Right cardiac atrium (tissue), 5 donors: ENCODE results near the gene FCF1. TPM values are rescaled to one million over a fixed set of nuclear protein-coding genes. Genes with fewer than 3 reads are reported as not detected.
"Not testable (repeated sequence)": the region's sequence is repeated elsewhere in the genome, so short reads cannot be mapped to it uniquely, and the experiment has no call there.

Experiments
- ATAC-seq, 2 donors: fragments of 200-7000 bp; cut with Tn5 transposase; one replicate each; pipeline versions ENCODE4 v1.8.0 to v1.9.1; 2020; ENCODE audit warnings: moderate library complexity in 2 of 2, mild to moderate bottlenecking in 1 of 2
- DNase-seq, 3 donors: peaks; one replicate each; pipeline ENCODE4 v3.0.0-alpha.2; 2020
- H3K27ac ChIP-seq: one replicate; pipeline ENCODE4 v1.5.1; 2013; ENCODE audit warnings: mild to moderate bottlenecking, low read length, control low read depth, moderate library complexity
- H3K27me3 ChIP-seq: one replicate; pipeline ENCODE4 v1.6.1; 2013; ENCODE audit not compliant: control insufficient read depth, insufficient read depth
- H3K4me1 ChIP-seq: one replicate; pipeline ENCODE4 v1.6.1; 2013; ENCODE audit warnings: low read length; ENCODE audit not compliant: control insufficient read depth, insufficient read depth
- H3K4me3 ChIP-seq: one replicate; pipeline ENCODE4 v1.5.1; 2013; ENCODE audit warnings: low read length, control low read depth
- H3K9me3 ChIP-seq: one replicate; pipeline ENCODE4 v1.6.1; 2013; ENCODE audit warnings: low read length; ENCODE audit not compliant: control insufficient read depth
- WGBS: extraction: QIAGEN DNeasy Blood & Tissue Kit; methylation state at CpG from one replicate; pipeline ENCODE4 v1.1.7; 2013; 5-methylcytosine and 5-hydroxymethylcytosine counted together
- intact Hi-C, 4 donors: fragments of 100-400 bp; cut with DNase I; formaldehyde crosslinking; loops; one replicate each; pipeline versions ENCODE4 v1.11.0 to v1.14.0; 2022 to 2023
- polyA plus RNA-seq: library from polyadenylated mRNA; stranded (reverse); fragments of 200-250 nt; gene quantifications from one replicate; pipeline ENCODE4 v1.2.3, GENCODE V29; 2013
- total RNA-seq, 4 donors: library from RNA; stranded (reverse); fragmentation: NEBNext Ultra II Directional; extraction: Animal tissue kit (Norgen Biotek cat#: 25700); gene quantifications; one replicate each; pipeline ENCODE4 v1.2.1, GENCODE V29; 2021
- donor health status: healthy with polysubstance abuse.
- donor health status: DM: no; HTN: yes; CAD: no.
- donor health status: DM: no; HTN: no; CAD: no.
- donor health status: DM: no; HTN: yes; CAD: no; lungs with severe emphysema.
- donor health status: DM: yes; HTN: yes; CAD: no.

FCF1 gene
- total and polyA plus RNA-seq, 5 donors, result 13.7 to 38.8 (median 37.7) TPM

- DNase-seq, result no peak
- H3K9me3 ChIP-seq, result no peaks in the 10 kb centered on the region
- WGBS, result 88% methylated on average over 3 of the region's 3 CpGs
- no peak for ATAC-seq
- H3K27me3 ChIP-seq, result no peaks in the 10 kb centered on the region
- no peak overlapping the region for H3K27ac ChIP-seq
- intact Hi-C loops, result no loop called here
- H3K4me3 ChIP-seq, result no peak overlapping the region
- H3K4me1 ChIP-seq, result no peaks in the 10 kb centered on the region
These were observed 20.3 kb downstream of the FCF1 start for GRCh38 chr14:74733221-74733620.

GRCh38 chr14:74735125-74735524 lies 22.2 kb downstream of the FCF1 start:
- H3K9me3 ChIP-seq, result no peaks in the 10 kb centered on the region
- no peak overlapping the region for H3K4me3 ChIP-seq
- WGBS, result 95% methylated on average over 4 of the region's 4 CpGs
- H3K27me3 ChIP-seq, result no peaks in the 10 kb centered on the region
- H3K4me1 ChIP-seq, result no peaks in the 10 kb centered on the region
- ATAC-seq, result no peak
- DNase-seq, result no peak
- intact Hi-C loops, result no loop called here
- no peak overlapping the region for H3K27ac ChIP-seq

GRCh38 chr14:74737753-74738325 lies 24.9 kb downstream of the FCF1 start:
- no peak overlapping the region for H3K27ac ChIP-seq
- intact Hi-C loops, result no loop called here
- H3K4me1 ChIP-seq, result no peaks in the 10 kb centered on the region
- no peaks in the 10 kb centered on the region for H3K9me3 ChIP-seq
- ATAC-seq, result no peak
- H3K27me3 ChIP-seq, result no peaks in the 10 kb centered on the region
- 97% methylated on average over 4 of the region's 4 CpGs for WGBS
- DNase-seq, result no peak
- H3K4me3 ChIP-seq, result no peak overlapping the region

- WGBS, result 96% methylated on average over 8 of the region's 8 CpGs
- no peaks in the 10 kb centered on the region for H3K27me3 ChIP-seq
- no peak overlapping the region for H3K4me3 ChIP-seq
- no peaks in the 10 kb centered on the region for H3K4me1 ChIP-seq
- H3K27ac ChIP-seq, result no peak overlapping the region
- DNase-seq (no peak), ATAC-seq (no peak)
- intact Hi-C loops, result no loop called here
- H3K9me3 ChIP-seq, result no peaks in the 10 kb centered on the region
These were observed 26.5 kb downstream of the FCF1 start for GRCh38 chr14:74739293-74740030.

DNA sequence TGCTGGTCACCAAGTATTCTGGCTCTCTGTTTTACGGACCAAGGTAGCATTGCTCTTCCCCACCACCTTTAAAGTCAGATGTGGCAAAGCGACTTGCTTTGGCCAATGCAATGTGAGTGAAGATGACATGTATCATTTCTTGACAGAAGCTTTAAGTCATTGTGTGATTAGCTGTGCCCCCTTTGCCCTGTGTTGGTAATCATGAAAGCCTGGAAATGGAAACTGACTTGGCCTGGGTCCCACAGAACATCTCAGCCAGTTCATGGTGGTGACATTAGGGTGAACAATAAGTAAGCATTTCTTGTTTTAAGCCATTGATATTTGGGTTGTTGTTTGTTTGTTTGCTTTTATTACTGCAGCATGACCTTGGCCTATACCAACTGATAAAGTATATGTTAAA lies 34.3 kb downstream of the FCF1 start:
- intact Hi-C loops, result no loop called here
- Histone ChIP-seq H3K9me3 (no peaks in the 10 kb centered on the region), H3K27me3 (no peaks in the 10 kb centered on the region), H3K27ac (no peak overlapping the region), H3K4me3 (no peak overlapping the region), H3K4me1 (no peaks in the 10 kb centered on the region)
- DNase-seq, result no peak
- ATAC-seq, result no peak
- WGBS, result 88% methylated on average over 2 of the region's 2 CpGs

- ATAC-seq (no peak), DNase-seq (no peak)
These were observed 41.2 kb downstream of the FCF1 start for GRCh38 chr14:74754157-74754556.

GRCh38 chr14:74754899-74755298 lies 42.0 kb downstream of the FCF1 start:
- DNase-seq (no peak), ATAC-seq (no peak)
- H3K9me3 ChIP-seq, result no peaks in the 10 kb centered on the region
- intact Hi-C loops, result no loop called here
- H3K4me3 ChIP-seq, result no peak overlapping the region
- H3K27me3 ChIP-seq, result no peaks in the 10 kb centered on the region
- H3K27ac ChIP-seq, result no peak overlapping the region
- no peaks in the 10 kb centered on the region for H3K4me1 ChIP-seq
- 88% methylated on average over 7 of the region's 7 CpGs for WGBS

More at GRCh38 chr14:74754157-74754556, 41.2 kb downstream of the FCF1 start:
- Histone ChIP-seq H3K9me3 (no peaks in the 10 kb centered on the region), H3K27me3 (no peaks in the 10 kb centered on the region), H3K27ac (no peak overlapping the region), H3K4me3 (no peak overlapping the region), H3K4me1 (no peaks in the 10 kb centered on the region)
- intact Hi-C loops, result no loop called here
- WGBS, result 83% methylated on average over 2 of the region's 2 CpGs

GRCh38 chr14:74756326-74756725 lies 43.4 kb downstream of the FCF1 start:
- intact Hi-C loops, result no loop called here
- H3K4me3 ChIP-seq, result no peak overlapping the region

GRCh38 chr14:74758505-74758904 lies 45.6 kb downstream of the FCF1 start:
- H3K27me3 ChIP-seq, intact Hi-C loops, H3K4me1 ChIP-seq, DNase-seq, H3K4me3 ChIP-seq, H3K27ac ChIP-seq, ATAC-seq, H3K9me3 ChIP-seq: not testable (repeated sequence)
- WGBS, result 87% methylated on average over 5 of the region's 5 CpGs

More at GRCh38 chr14:74756326-74756725, 43.4 kb downstream of the FCF1 start:
- no peak for ATAC-seq
- 74% methylated on average over 1 of the region's 1 CpG for WGBS
- H3K27me3 ChIP-seq, result no peaks in the 10 kb centered on the region
- H3K4me1 ChIP-seq, result no peaks in the 10 kb centered on the region
- no peak overlapping the region for H3K27ac ChIP-seq
- H3K9me3 ChIP-seq, result no peaks in the 10 kb centered on the region
- no peak for DNase-seq

DNA sequence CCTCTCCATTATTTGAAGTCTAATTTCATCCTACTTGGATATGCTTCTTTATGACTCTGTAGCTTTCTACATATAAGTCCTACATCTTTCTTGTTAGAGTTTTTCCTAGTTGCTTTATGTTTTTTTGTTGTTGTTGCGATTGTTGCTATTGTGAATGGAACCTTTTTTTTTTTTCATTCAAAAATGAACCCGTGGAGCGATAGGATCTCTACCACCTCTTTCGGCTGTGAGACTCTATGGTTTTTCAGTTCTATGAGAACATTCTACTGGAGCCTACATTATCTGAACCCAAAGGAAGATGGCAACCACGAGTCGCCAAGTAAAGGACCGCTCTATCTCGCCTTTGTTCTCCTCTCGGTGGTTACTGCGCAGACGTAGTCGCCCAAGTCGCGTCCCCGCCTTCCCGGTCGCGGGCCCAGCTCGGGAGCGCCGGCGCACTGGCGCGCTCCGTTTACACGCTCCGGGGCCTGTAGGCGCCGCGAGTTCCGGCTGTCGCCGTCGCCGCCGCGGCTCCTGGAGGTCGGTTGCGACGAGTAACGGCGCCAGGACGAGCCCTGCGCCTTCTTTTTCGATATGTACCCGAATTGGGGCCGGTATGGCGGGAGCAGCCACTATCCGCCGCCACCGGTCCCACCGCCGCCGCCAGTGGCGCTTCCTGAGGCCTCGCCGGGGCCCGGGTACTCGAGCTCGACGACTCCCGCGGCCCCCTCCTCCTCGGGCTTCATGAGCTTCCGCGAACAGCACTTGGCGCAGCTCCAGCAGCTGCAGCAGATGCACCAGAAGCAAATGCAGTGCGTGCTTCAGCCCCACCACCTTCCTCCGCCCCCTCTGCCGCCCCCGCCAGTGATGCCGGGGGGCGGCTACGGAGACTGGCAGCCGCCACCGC lies 50.2 kb downstream of the FCF1 start, which contains the start of gene YLPM1:
YLPM1 (plus strand) TSS at position 400 of the 886 bp plus-strand sequence; CDS start at position 574, 174 bp downstream.
- under 1% methylated on average over 76 of the region's 76 CpGs for WGBS
- ATAC-seq, result peak; percentile 98 to 99
- no peaks in the 10 kb centered on the region for H3K9me3 ChIP-seq
- H3K27me3 ChIP-seq, result no peaks in the 10 kb centered on the region
- peaks cover 3% of the 10 kb centered on the region for H3K4me1 ChIP-seq
- peak within 1 kb of the TSS; percentile 91 for H3K4me3 ChIP-seq
- peak within 1 kb of the TSS; percentile 85 for H3K27ac ChIP-seq
- peak; percentile 92 to 96 (median 95) for DNase-seq
- intact Hi-C loops, result no loop called here
